GM18507 (cell line): Measurements from ENCODE around the gene CD84.
A peak's percentile ranks its signal among the peaks of the same experiment; 100 is the strongest.
"Not testable (repeated sequence)": the region's sequence is repeated elsewhere in the genome, so short reads cannot be mapped to it uniquely, and the experiment has no call there.

ENCODE experiments used
- DNase-seq: peaks from one replicate; pipeline ENCODE4 v3.0.0; 2011; ENCODE audit warnings: low read depth; ENCODE audit not compliant: insufficient read length; ENCODE audit errors: extremely low spot score
- FAIRE-seq: peaks from 2 replicates; lab custom pipeline; 2011; peaks lifted over from hg19 to GRCh38; lab: Jason Lieb, UNC

The CD84 gene, protein sequence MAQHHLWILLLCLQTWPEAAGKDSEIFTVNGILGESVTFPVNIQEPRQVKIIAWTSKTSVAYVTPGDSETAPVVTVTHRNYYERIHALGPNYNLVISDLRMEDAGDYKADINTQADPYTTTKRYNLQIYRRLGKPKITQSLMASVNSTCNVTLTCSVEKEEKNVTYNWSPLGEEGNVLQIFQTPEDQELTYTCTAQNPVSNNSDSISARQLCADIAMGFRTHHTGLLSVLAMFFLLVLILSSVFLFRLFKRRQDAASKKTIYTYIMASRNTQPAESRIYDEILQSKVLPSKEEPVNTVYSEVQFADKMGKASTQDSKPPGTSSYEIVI

GRCh38 chr1:160579216-160579701 is at the start of gene CD84:
CD84 (minus strand) TSS chr1:160579496; CDS start chr1:160579437, 59 bp downstream.
- DNase-seq (no peak), FAIRE-seq (peak; percentile 90)

DNA sequence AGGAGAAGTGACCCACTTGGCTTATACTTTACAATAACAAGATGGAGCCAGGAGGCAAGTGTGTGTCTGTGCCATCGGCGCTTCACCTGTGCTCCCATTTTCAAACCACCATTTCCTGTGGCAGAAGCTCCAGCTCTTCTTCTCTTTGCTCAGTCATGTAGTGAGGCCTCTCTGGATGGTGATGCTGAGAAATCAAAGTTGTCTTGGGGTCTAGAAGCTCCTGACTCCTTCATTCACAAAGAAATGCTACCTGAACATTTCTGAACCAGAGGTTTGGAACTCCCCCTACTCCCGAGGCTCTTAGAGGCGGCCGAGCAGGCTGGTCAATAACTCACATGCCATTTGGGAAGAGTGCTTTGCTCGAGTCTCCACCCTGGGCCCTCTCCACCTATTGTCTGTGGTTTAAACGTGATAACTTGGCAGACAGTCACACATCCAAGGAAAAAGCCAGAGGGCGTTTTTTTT is 49.5 kb upstream of the CD84 start:
- FAIRE-seq, result no peak
- no peak for DNase-seq

DNA sequence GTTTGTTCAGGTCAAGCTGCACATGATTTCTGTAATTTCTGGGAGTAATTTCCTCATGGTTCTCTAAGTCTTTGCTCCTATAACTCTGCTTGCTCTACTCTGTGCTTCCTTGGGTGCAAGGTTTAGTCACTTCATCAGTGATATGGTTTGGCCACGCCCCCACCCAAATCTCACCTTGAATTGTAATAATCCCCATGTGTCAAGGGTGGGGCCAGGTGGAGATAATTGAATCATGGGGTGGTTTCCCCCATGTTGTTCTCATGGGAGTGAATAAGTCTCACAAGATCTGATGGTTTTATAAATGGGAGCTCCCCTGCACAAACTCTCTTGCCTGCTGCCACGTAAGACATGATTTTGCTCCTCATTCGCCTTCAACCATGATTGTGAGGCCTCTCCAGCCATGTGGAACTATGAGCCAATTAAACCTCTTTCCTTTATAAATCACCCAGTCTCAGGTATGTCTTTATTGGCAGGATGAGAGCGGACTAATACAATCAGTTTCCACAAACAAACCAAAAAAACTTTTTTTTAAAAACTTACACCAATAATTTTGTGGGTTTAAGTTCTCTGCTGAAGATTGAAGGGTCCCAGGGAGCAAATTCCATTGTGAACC is 48.5 kb upstream of the CD84 start:
- DNase-seq, result not testable (repeated sequence)
- peak; percentile 50 for FAIRE-seq

DNA sequence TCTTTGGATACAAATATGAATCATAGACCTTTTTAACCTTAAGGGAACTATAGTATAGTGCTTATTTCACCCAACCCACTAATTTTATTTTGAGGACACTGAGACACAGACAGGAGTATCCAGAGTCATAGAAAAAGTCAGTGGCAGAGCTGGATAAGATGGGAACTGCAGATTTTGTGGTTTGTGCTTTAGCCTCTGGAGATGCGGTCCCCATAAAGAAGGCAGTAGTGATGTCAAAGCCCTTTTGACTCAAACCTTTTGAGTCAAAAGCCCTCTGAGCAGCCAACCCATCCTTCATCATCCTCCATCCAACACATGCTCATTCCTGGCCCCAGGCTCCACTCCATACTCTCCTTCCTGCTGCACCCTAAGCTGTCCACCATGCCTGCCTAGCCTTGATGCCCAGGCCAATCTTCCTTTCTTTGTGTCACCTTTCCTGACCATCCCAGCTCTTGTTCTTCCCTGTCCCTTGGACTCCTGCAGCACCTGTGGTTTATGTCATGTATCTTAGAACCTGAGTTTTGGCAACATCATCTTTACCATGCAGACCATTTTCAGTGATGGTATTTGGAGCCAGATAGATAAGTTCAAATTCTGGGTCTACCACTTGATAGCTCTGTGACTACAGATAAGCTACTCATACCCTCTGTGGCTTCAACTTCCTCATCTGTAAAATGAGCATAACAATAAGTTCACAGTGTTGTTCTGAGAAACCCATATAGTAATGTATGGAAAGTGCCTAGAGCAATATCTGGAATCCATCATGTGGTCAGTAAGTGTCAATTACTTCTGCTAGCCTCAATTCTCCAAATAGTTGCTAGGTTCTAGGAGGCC is 47.4 kb upstream of the CD84 start:
- no peak for DNase-seq
- peak; percentile 89 for FAIRE-seq

DNA sequence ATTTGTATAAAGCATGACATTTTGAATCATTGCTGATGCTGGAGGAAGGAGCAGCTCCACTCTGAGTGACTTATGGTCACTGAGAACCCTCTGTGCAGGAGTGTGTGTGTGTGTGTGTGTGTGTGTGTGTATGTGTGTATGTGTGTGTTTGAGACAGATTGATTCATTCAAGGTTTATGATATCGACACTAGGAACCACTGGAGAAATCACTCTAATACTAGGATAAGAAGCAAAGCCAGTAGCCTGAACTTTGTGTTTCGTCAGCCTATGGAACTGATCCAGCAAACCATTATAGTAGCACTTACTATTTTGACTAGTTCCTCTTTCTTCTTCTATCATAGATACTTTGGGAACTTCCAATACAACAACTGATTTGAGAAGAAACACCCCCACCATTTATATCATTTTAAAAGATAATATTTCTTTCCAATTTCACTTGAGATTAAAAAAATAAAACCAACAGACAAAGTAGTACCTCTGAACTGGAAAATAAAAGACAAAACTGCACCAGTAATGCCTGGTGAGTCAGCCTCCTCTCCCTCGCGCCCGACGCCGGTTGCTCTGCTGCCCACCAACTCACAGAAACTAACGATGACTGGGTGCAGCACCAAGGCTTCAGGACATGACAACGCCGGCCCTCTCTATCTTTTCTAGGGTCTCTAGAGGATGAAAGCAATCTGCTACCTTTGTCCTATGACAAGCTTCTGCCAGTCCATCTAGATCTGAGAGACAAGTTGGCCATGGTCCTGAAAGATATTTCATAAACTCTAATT is 46.6 kb upstream of the CD84 start:
- FAIRE-seq, result peak; percentile 89
- no peak for DNase-seq

DNA sequence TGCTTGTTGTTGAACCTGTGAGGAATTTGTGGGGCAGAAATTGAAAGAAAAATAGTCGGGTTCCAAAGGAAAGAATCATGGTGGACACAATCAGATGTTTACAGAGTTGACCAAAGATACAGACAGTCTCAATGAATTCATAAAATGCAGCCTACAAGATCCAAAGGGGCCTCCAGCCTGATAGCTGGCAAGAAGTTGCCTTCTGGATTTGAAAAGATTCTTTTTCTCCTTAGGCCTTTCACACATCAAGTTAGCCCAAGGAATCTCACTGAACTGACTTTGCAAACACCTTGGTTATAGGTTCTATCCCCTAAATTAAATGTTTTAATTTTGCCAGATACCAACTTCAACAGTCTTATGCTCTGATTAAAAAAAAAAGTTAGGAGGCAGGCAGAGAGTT is 46.0 kb upstream of the CD84 start:
- no peak for DNase-seq
- no peak for FAIRE-seq

- FAIRE-seq (peak; percentile 88), DNase-seq (no peak)
Measured at GRCh38 chr1:160624464-160624863, 45.2 kb upstream of the CD84 start.

GRCh38 chr1:160623862-160624261 is 44.6 kb upstream of the CD84 start:
- FAIRE-seq, result no peak
- DNase-seq, result no peak

- no peak for FAIRE-seq
- DNase-seq, result no peak
Measured at GRCh38 chr1:160623227-160623633, 43.9 kb upstream of the CD84 start.

- FAIRE-seq, result peak; percentile 65
- no peak for DNase-seq
Measured at GRCh38 chr1:160622501-160623226, 43.4 kb upstream of the CD84 start.

- peak; percentile 77 for FAIRE-seq
Measured at GRCh38 chr1:160621633-160622413, 42.5 kb upstream of the CD84 start.

GRCh38 chr1:160620942-160621632 is 41.8 kb upstream of the CD84 start:
- FAIRE-seq, result no peak
- DNase-seq, result no peak

More at GRCh38 chr1:160621633-160622413, 42.5 kb upstream of the CD84 start:
- no peak for DNase-seq

GRCh38 chr1:160619742-160620277 is 40.5 kb upstream of the CD84 start:
- DNase-seq (no peak), FAIRE-seq (peak; percentile 33)

DNA sequence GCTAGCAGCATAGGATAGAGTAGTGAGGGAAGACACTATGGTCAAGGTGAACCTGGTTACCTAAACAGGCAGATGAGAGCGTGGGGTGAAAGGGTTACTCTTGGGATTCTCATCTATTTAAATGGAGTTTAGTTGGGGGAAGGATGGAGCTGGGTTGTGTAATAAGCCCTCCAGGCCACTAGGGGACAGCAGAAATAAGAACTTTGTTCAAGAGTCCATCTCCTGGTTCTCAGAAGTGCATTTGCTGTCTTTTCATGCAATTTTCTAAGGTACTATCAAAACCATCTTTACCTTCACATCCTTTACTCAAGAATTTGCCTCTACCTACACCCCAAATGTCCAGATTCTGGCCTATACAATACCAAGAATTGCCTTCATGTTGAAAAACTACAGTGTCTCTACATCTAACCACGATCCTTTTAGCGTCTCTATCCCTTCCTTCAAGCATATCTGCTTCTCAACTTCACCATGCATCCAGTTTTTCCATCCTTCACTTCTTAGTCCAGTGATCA is 39.5 kb upstream of the CD84 start:
- peak; percentile 84 for FAIRE-seq
- DNase-seq, result no peak

- FAIRE-seq, result peak; percentile 31
Measured at GRCh38 chr1:160618327-160618726, 39.0 kb upstream of the CD84 start.

GRCh38 chr1:160615660-160616059 is 36.4 kb upstream of the CD84 start:
- FAIRE-seq, result peak; percentile 12
- no peak for DNase-seq

More at GRCh38 chr1:160618327-160618726, 39.0 kb upstream of the CD84 start:
- no peak for DNase-seq

GRCh38 chr1:160614410-160614809 is 35.1 kb upstream of the CD84 start:
- no peak for FAIRE-seq
- DNase-seq, result no peak
